ENCODE measurements around the gene TMEM213.

TMEM213 gene

DNA sequence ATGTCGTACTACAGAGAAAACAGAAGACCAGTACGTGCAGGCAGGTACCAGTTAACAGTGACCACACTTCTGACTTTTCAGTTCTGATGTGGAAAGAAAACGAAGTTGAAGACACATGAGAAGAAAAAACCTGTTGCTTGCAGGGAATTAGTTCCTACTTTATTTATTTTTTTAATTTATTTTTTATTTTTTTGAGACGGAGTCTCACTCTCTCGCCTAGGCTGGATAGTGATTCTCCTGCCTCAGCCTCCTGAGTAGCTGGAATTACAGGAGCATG is 74.0 kb downstream of the TMEM213 start:
- in situ Hi-C loops (cut with HindIII; ENCODE audit: low sequenced_read_pairs), result no loop called here

DNA sequence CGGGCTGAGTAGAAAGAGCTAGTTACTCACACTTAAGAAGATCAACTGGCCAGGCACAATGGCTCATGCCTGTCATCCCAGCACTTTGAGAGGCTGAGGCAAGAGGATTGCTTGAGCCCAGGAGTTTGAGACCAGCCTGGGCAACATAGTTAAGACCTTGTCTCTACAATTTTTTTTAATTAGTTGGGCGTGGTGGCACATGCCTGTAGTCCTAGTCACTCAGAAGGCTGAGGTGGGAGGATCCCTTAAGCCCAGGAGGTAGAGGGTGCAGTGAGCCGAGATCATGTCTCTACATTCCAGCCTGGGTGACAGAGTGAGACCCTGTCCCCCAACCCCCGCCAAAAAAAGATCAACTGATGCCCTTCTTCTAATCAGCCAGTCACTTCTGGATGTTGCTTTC is 74.8 kb downstream of the TMEM213 start:
- in situ Hi-C loops (cut with HindIII; ENCODE audit: low sequenced_read_pairs), result no loop called here

DNA sequence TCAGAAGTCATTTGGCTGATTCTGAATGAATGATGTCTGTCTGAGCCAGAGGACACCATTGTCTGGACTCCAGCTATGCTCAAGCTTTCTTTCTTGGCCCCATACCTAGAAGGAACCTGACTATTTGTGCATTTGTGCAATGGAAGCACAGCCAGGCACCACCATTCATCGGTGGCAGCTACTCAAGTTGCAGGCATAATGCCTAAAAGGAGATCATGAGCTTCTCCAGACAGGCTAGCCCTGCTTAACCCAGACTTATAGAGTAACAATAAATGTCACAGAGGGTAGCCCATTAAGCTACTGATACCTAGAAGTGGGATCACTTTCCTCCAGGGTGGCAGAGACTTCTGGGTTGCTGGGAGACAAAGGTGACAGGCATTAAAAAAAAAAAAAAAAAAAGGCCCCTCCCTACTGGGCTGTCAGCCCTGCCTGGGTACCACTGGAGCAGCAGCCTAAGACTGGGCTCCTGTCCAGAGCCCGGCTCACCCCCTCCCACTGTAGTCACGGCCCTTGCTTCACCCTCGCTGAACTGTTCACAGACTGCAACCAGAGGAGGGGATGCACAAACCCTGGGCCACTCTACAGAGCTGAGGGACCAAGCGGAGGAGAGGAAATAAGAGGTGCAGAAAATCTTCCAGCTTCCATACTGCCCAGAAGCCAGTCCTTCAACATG is 75.6 kb downstream of the TMEM213 start:
- in situ Hi-C loops (cut with HindIII; ENCODE audit: low sequenced_read_pairs), result no loop called here

DNA sequence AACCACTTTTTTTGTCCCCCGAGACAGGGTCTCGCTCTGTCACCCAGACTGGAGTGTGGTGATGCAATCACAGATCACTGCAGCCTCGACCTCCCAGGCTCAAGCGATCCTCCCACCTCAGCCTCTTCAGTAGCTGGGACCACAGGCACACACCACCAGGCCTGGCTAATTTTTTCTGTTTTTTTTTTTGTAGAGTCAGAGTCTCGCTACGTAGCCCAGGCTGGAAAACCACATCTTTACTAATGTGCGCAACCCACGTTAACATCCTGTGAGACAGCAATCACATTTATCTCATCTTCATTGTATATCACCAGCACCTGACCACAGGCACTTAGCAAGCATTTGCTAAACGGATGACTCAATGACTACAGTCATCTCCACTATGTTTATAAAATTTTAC is 78.0 kb downstream of the TMEM213 start:
- in situ Hi-C loops (cut with HindIII; ENCODE audit: low sequenced_read_pairs), result no loop called here

DNA sequence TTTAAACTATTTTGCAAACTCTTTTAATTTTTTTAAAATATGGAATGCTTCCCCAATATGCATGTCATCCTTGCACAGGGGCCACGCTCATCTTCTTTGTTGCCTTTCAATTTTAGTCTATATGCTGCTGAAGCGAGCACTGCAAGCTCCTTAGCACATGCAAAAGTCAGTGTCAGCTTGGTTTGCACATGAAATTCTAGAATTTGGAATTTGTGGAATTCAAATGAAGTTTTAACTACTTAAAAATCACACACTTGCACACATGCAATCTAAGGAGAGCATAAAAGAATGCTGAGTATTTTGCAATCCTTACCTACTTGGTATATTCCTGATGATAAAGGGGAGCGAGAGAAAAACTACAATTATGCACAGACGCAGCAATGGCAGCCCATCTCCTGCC is 78.5 kb downstream of the TMEM213 start:
- in situ Hi-C loops (cut with HindIII; ENCODE audit: low sequenced_read_pairs), result no loop called here

DNA sequence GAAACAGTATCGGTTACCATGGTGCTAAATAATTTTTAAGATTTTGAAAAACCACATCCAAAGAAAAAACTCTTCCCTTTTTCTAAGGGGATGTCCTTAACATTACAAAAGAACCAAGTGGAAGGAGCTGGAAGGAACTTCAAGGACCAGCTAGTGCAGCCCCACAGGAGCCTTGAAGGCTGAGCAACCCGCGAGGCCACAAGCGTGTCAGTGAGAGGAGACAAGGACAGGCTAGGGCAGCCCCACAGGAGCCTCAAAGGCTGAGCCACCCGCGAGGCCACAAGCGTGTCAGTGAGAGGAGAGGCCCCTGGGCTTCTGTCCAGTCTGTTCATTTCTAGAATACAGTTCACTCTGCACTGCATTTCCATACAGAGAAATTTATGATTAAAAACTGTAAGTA is 80.3 kb downstream of the TMEM213 start:
- in situ Hi-C loops (cut with HindIII; ENCODE audit: low sequenced_read_pairs), result no loop called here

DNA sequence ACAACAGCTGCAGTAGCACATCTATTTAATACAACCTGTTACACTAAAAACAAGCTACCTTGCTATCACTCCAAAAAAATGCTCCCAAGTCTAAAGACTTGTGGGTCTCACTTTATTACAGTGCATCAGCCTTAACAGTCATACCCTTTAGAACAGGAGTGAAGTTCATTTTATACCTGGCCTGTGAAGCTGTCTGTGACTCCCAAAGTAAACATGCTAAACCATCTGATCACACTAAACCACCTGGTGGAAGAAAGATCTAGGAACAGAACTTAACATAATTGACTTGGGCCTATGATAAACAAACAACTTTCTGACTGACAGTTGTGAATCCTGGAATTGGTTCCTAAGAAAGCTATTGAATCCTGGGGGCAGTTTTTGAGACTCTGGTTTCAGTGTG is 81.1 kb downstream of the TMEM213 start:
- in situ Hi-C loops (cut with HindIII; ENCODE audit: low sequenced_read_pairs), result no loop called here

DNA sequence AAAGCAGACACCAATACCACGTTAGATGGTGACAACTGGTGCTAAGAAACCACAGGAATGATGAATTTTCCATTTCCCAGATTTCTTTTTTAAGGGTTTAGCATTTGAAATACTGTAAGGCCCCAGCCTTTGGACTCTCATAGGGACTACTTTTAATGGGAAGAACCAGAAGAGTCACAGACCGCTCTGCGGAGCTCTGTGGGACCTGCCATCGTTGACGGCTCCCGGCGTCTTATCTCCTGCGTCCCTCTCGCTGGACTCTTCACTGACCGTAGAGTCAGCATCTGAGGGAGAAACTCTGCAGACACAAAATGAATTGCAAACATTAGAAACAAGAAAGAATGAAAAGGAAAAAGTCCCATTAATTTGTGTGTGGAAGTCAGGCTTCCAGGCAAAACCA is 81.6 kb downstream of the TMEM213 start:
- in situ Hi-C loops (cut with HindIII; ENCODE audit: low sequenced_read_pairs), result no loop called here

DNA sequence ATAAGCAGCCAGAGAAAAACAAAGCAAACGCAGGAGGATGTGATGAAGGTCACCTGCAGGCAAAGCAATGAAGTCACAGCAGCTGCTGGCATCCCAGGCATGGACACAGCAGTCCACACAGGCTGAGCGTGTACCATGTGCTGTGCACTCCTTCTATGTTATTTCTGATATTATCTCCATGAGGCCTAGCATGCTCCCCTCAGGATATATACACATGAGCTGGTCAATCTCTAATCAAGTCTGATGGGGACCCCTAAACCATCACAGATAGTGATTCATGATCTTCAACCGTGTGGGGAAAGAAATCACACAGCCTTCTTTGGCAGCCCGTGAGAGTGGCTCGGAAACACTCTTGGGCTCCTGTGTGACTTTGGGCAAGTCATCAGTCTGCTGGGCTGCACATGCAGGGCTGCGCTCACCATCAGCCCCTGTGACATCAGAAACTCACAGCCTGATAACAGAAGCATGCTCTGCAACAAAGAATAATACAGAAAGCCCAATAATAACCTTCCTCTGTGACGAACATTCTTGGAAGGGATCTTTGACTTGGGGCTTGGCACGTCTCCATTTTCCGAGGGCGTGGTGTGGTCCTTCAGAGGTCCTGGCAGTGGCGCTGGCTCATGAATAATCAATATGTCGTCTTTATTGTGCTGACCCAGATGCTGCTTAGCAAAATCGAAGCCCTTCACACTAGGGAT is 83.2 kb downstream of the TMEM213 start:
- in situ Hi-C loops (cut with HindIII; ENCODE audit: low sequenced_read_pairs), result no loop called here

DNA sequence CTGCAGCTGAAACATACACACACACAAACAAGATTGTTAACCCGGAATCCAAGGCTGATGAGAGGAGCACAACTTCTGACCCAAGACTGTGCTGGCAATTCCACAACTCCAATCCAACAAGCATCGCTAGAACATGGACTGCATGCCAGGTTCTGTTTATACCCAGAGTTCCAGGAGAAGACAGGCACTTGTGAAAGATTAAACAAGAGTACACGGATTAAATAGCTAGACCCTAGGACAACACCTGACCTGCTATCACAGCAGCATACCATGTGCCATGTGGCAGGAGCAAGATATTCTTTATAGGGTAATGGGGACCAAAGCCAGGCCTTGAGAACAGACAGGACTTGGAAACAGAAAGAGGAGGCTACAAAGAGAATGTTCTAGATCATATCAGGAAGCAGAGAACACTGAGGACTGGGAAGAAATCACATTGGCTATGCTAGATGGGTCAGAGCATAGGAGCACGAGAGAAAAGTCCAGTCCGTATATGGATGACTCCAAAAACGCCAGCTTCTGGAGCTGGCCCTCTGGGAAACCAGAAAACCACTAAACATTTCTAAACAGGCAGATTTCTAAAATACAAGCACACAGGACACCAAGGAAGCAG is 83.9 kb downstream of the TMEM213 start:
- in situ Hi-C loops (cut with HindIII; ENCODE audit: low sequenced_read_pairs), result no loop called here

DNA sequence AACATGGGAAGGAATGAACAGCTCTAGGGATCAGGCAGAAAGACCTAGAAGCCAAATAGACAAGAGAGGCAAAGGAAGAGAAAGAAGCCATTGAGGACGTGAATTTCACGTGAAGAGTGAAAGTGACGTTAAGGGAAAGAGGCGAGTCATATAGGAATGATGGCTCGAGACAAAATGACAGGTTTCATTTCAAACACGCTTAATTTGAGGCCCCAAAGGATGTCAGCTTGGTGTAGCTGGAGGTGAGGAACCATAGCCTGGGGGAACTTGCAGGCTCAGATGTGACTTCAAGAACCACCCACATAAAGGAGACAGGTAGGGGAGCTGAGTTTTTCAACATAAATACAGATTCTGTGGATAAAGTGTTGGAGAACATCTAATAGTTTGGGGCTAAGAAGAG is 84.5 kb downstream of the TMEM213 start:
- in situ Hi-C loops (cut with HindIII; ENCODE audit: low sequenced_read_pairs), result no loop called here

DNA sequence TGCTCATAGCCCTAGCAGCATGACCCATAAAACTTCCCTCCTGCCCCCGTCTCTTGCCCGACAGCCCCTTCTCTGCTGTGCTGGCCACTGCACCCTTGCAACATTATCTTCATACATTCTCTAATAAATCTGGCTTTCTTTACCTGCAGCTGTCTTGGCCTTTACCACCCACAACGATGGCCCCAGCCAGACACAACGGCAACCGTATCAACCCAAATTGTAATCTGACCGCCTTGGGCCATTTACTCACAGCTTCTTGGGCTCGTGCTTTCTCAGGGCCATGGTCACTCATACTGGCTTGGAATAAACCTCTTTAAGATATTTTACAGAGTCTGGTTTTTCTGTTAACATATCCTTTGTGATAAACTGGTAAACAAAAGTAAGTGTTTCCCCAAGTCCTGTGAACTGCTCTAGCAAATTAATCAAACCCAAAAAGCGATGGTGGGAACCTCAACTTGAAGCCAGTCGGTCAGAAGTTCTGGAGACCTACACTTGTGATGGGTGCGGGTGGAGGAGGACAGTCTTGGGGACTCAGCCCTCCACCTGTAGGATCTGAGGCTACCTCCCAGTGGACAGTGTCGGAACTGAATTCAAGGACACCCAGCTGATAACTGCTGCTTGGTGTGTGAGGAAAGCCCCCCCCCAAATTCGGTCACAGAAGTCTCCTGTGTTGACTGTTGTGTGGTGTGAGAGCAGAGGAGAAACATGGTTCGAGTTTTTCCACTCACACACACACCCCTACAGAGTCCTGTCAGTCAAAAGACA is 87.8 kb downstream of the TMEM213 start:
- in situ Hi-C loops (cut with HindIII; ENCODE audit: low sequenced_read_pairs), result no loop called here

DNA sequence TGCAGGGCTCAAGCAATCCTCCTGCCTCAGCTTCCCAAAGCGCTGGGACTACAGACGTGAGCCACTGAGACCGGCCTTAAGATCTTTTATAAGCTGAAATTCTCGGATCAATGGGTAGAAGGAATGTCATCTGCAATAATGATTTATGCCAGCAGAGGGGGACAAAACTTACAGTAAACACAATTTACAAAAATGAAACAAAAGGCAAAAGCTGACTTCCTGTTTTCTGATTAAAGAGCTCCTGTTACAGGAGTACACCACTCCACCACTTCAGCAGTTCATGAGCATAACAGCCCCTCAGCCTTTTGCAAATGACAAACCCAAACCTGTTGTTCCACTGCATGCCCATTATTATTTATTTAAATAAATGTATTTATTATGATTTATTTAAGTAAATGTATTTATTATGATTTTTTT is 88.7 kb downstream of the TMEM213 start:
- in situ Hi-C loops (cut with HindIII; ENCODE audit: low sequenced_read_pairs), result no loop called here

DNA sequence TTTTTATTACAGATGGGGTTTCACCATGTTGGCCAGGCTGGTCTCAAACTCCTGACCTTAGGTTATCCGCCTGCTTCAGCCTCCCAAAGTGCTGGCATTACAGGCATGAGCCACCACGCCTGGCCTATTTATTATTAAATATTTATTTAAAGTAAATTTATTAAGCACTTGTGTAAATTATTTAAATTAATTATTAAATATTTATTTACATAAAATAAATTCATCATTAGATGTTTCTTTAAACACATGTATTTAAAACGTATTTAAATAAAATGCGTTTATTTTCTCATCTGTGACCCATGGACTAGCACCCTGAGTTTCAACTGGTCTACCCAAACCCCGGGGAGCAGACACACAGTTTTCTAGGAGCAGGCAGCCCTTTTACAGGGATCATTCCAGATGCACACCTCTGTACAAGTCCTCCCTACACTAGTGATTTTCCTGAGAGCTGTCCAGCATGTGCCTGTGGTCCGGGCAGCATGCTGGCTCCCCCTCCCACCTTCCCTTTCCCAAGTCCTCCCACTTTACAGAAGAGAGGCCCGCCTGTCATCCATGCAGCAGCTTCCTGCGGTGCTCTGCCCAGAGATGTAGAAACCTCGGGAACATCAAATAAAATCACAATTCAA is 89.4 kb downstream of the TMEM213 start:
- in situ Hi-C loops (cut with HindIII; ENCODE audit: low sequenced_read_pairs), result no loop called here

Data from DLD1 (cell line).